Measurements from ENCODE around the gene ZNF354B. TPM values are rescaled to one million over a fixed set of nuclear protein-coding genes. Genes with fewer than 3 reads are reported as not detected.

ZNF354B gene
- total and polyA plus RNA-seq, 2 of the 13 experiments (the other 11 are each of a cell fraction or from before 2014, with no cell fraction given) = 7.8 to 10.3 TPM

GRCh38 chr5:178895615-178896571 is 36.1 kb downstream of the ZNF354B start, which contains the start of gene ZFP2 (continued):
- no peak for TF ChIP-seq AKNA (CRISPR knock-in tag; IDR thresholded peaks at IDR 0.05; ENCODE audit: borderline replicate concordance)
- TF ChIP-seq ATF7 (IDR thresholded peaks at IDR 0.05) = no peak
- TF ChIP-seq ATF7 (CRISPR knock-in tag; IDR thresholded peaks at IDR 0.05) = no peak
- no peak for TF ChIP-seq ZMAT5 (CRISPR knock-in tag; IDR thresholded peaks at IDR 0.05; ENCODE audit: borderline replicate concordance, low read depth)
- TF ChIP-seq ZNF296 (CRISPR knock-in tag; conservative IDR thresholded peaks at IDR 0.05) = no peak
- no peak for TF ChIP-seq ZBTB14 (CRISPR knock-in tag; IDR thresholded peaks at IDR 0.05)
- no peak for TF ChIP-seq MTERF4 (CRISPR knock-in tag; IDR thresholded peaks at IDR 0.05)
- no peak for TF ChIP-seq TP53 (CRISPR knock-in tag; conservative IDR thresholded peaks at IDR 0.05)
- 0 out of 2 replicates have a peak, but pooled peaks have one; percentile 45 for TF ChIP-seq RFXAP (CRISPR knock-in tag; IDR thresholded peaks at IDR 0.05; ENCODE audit: borderline replicate concordance)
- TF ChIP-seq NCOA5 (CRISPR knock-in tag; IDR thresholded peaks at IDR 0.05) = no peak
- no peak for TF ChIP-seq SOX6 (IDR thresholded peaks at IDR 0.05)
- peak; percentile 36 for TF ChIP-seq SOX6 (CRISPR knock-in tag; IDR thresholded peaks at IDR 0.05)
- no peak for TF ChIP-seq HOXA9 (CRISPR knock-in tag; IDR thresholded peaks at IDR 0.05; ENCODE audit: borderline replicate concordance)
- no peak for TF ChIP-seq GATA4 (IDR thresholded peaks at IDR 0.05; ENCODE audit: borderline replicate concordance, low read depth)
- peak; percentile 85 for TF ChIP-seq UBTF (CRISPR knock-in tag; IDR thresholded peaks at IDR 0.05)
- TF ChIP-seq ZBTB8A (CRISPR knock-in tag; IDR thresholded peaks at IDR 0.05; ENCODE audit: borderline replicate concordance, low read depth) = no peak
- no peak for TF ChIP-seq RAD51 (IDR thresholded peaks at IDR 0.05; ENCODE audit: borderline replicate concordance)

All from HepG2 (cell line).